ENCODE results near the gene EIF2B5.

GRCh38 chr3:184168363-184169120, 33.4 kb downstream of the EIF2B5 start:
- TF ChIP-seq ZNF274 (IDR thresholded peaks at IDR 0.05; ENCODE audit: low read depth, low read length) (no peak), YY1 (IDR thresholded peaks at IDR 0.05; ENCODE audit: insufficient read depth, insufficient read length) (no peak)

Data from NT2/D1 (cell line).